Measurements from ENCODE around the gene HERC4. TPM values are rescaled to one million over a fixed set of nuclear protein-coding genes. Genes with fewer than 3 reads are reported as not detected.

The HERC4 gene
- total RNA-seq, 1 donor from 2014 or later = 74.2 TPM

DNA sequence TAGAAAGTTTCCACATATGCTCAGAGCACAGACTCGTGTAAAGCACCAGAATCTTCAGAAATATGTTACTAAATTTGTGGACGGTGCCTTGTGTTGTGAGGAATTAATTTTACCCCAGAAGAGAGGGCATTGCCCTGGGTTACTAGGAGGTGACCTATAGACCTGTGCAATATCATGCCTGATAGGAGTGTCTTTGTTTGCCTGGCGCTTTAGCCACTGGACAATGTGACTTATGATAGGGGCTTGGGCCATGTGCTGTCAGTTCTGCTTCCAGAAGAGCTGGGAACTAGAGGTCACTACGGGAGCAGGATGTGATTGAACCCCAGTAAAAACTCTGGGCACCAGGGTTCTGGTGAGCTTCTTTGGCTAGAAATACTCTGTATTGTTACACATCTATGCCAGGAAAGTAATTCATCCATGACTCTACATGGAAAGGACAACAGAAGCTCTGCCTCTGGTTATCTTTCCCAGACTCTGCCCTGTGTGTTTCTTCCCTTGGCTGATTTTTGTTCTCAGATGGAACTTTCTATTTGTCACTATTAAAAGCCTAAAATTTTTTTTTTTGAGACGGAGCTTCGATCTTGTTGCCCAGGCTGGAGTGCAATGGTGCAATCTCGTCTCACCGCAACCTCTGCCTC lies 115.1 kb downstream of the HERC4 start:
- H3K4me3 ChIP-seq = no peak overlapping the region
- H3K4me3 Mint-ChIP-seq = no peak overlapping the region
- peaks cover 16% of the 10 kb centered on the region for H3K36me3 Mint-ChIP-seq
- H3K4me1 Mint-ChIP-seq = no peaks in the 10 kb centered on the region
- H3F3A ChIP-seq (ENCODE audit: low read depth) = no peaks in the 10 kb centered on the region
- no peaks in the 10 kb centered on the region for H3K27me3 ChIP-seq
- H3K27ac ChIP-seq = no peak overlapping the region
- H3K4me2 ChIP-seq = no peak overlapping the region
- H3K9me3 ChIP-seq (ENCODE audit: low read depth) = no peaks in the 10 kb centered on the region
- TF ChIP-seq, protein P1, sequence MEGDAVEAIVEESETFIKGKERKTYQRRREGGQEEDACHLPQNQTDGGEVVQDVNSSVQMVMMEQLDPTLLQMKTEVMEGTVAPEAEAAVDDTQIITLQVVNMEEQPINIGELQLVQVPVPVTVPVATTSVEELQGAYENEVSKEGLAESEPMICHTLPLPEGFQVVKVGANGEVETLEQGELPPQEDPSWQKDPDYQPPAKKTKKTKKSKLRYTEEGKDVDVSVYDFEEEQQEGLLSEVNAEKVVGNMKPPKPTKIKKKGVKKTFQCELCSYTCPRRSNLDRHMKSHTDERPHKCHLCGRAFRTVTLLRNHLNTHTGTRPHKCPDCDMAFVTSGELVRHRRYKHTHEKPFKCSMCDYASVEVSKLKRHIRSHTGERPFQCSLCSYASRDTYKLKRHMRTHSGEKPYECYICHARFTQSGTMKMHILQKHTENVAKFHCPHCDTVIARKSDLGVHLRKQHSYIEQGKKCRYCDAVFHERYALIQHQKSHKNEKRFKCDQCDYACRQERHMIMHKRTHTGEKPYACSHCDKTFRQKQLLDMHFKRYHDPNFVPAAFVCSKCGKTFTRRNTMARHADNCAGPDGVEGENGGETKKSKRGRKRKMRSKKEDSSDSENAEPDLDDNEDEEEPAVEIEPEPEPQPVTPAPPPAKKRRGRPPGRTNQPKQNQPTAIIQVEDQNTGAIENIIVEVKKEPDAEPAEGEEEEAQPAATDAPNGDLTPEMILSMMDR (IDR thresholded peaks at IDR 0.05) = no peak
- no peak for TF ChIP-seq EZH2phosphoT487 (IDR thresholded peaks at IDR 0.05)
- no peak for TF ChIP-seq EZH2 (IDR thresholded peaks at IDR 0.05)
- no peaks in the 10 kb centered on the region for H4K20me1 ChIP-seq (ENCODE audit: low read depth)
- H3K27me3 Mint-ChIP-seq (ENCODE audit: insufficient read depth, low read depth) = no peaks in the 10 kb centered on the region
- no peaks in the 10 kb centered on the region for H3K79me2 ChIP-seq (ENCODE audit: low read depth)
- no peaks in the 10 kb centered on the region for H3K4me1 ChIP-seq
- H3K9me3 Mint-ChIP-seq = no peaks in the 10 kb centered on the region
- DNase-seq (ENCODE audit: low spot score) = no peak
- H3K27ac Mint-ChIP-seq = no peak overlapping the region
- H3K36me3 ChIP-seq = no peaks in the 10 kb centered on the region
- no peak overlapping the region for H2AFZ ChIP-seq (replicated peaks)
- H3K9ac ChIP-seq = no peak overlapping the region

DNA sequence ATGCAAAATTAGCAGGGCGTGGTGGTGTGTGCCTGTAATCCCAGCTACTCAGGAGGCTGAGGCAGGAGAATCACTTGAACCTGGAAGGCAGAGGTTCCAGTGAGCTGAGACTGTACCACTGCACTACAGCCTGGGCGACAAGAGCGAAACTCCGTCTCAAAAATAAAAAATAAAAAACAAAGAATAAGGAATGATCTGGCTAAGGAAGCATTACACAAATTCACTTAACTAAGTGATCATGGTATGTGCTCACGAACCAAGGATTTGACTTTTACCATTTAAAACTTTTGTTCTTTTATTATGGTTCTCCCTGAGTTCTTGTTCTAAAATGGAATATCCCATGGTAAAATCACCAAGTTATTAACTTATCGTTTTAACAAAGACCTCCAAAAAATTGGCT lies 119.5 kb downstream of the HERC4 start:
- DNase-seq (ENCODE audit: low spot score) = no peak
- Mint-ChIP-seq H3K27ac (no peak overlapping the region), H3K27me3 (ENCODE audit: insufficient read depth, low read depth) (no peaks in the 10 kb centered on the region), H3K36me3 (peaks cover 13% of the 10 kb centered on the region), H3K4me1 (no peaks in the 10 kb centered on the region), H3K4me3 (no peak overlapping the region), H3K9me3 (no peaks in the 10 kb centered on the region)
- Histone ChIP-seq H4K20me1 (ENCODE audit: low read depth) (no peaks in the 10 kb centered on the region), H3K27me3 (no peaks in the 10 kb centered on the region), H2AFZ (replicated peaks) (no peak overlapping the region), H3K79me2 (ENCODE audit: low read depth) (no peaks in the 10 kb centered on the region), H3K36me3 (peaks cover 7% of the 10 kb centered on the region), H3F3A (ENCODE audit: low read depth) (no peaks in the 10 kb centered on the region), H3K27ac (no peak overlapping the region), H3K4me2 (no peak overlapping the region), H3K9ac (no peak overlapping the region), H3K9me3 (ENCODE audit: low read depth) (no peaks in the 10 kb centered on the region), H3K4me1 (no peaks in the 10 kb centered on the region), H3K4me3 (no peak overlapping the region)
- TF ChIP-seq EZH2 (IDR thresholded peaks at IDR 0.05) = no peak
- TF ChIP-seq, protein P1 (IDR thresholded peaks at IDR 0.05) = no peak

DNA sequence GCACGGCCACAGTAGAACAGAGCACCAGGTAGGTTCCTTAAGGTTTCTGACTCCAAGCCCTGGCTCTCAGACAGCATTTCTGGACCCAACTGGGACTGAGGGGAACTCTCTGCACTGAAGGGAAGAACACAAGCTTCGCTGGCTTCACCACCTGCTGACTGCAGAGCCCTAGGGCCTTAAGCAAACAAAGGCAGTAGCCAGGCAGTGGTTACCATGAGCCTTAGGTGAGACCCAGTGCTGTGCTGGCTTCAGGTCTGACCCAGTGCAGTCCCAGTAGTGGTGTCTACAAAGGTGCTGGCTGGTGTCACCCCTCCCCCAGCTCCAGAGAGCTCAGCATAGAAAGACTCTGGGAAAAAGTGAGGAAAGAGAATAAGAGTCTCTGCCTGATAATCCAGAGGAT lies 131.2 kb downstream of the HERC4 start:
- no peak overlapping the region for H3K27ac ChIP-seq
- H3K9me3 ChIP-seq (ENCODE audit: low read depth) = no peaks in the 10 kb centered on the region
- H3K4me3 ChIP-seq = no peak overlapping the region
- DNase-seq (ENCODE audit: low spot score) = peak; percentile 7
- no peaks in the 10 kb centered on the region for H3F3A ChIP-seq (ENCODE audit: low read depth)
- H3K79me2 ChIP-seq (ENCODE audit: low read depth) = no peaks in the 10 kb centered on the region
- no peak overlapping the region for H3K4me2 ChIP-seq
- H3K4me3 Mint-ChIP-seq = no peak overlapping the region
- H3K27ac Mint-ChIP-seq = no peak overlapping the region
- peaks cover 7% of the 10 kb centered on the region for H3K36me3 ChIP-seq
- no peaks in the 10 kb centered on the region for H3K27me3 Mint-ChIP-seq (ENCODE audit: insufficient read depth, low read depth)
- peaks cover 32% of the 10 kb centered on the region for H3K36me3 Mint-ChIP-seq
- H3K9me3 Mint-ChIP-seq = peaks cover 6% of the 10 kb centered on the region
- H2AFZ ChIP-seq (replicated peaks) = no peak overlapping the region
- no peak overlapping the region for H3K9ac ChIP-seq
- no peak for TF ChIP-seq EZH2phosphoT487 (IDR thresholded peaks at IDR 0.05)
- TF ChIP-seq, protein P1 (IDR thresholded peaks at IDR 0.05) = no peak
- no peak for TF ChIP-seq EZH2 (IDR thresholded peaks at IDR 0.05)
- H3K27me3 ChIP-seq = no peaks in the 10 kb centered on the region
- H3K4me1 ChIP-seq = peaks cover 11% of the 10 kb centered on the region
- H3K4me1 Mint-ChIP-seq = no peaks in the 10 kb centered on the region
- H4K20me1 ChIP-seq (ENCODE audit: low read depth) = no peaks in the 10 kb centered on the region

Measured in neural progenitor cell (in vitro differentiated cells).